BLaER1 treated with 17β-estradiol and CSF1 and Interleukin-3, amounts not matched to agents 10 nM and 100 nM (cell line): ENCODE measurements around the gene TRIM67.

Source experiments
- H3K27ac ChIP-seq, 11 experiments: shearing (Covaris generic); formaldehyde crosslinking; 2 replicates each; pipeline ENCODE4 v1.8.1; 2022
- H3K27me3 ChIP-seq, 11 experiments: shearing (Covaris generic); formaldehyde crosslinking; 2 replicates each; pipeline ENCODE4 v1.8.1; 2022
- H3K36me3 ChIP-seq, 11 experiments: shearing (Covaris generic); formaldehyde crosslinking; 2 replicates each; pipeline ENCODE4 v1.8.1; 2022
- H3K4me1 ChIP-seq, 10 experiments: shearing (Covaris generic); formaldehyde crosslinking; 2 replicates each; pipeline ENCODE4 v1.8.1; 2022
- H3K4me2 ChIP-seq, 11 experiments: shearing (Covaris generic); formaldehyde crosslinking; 2 replicates each; pipeline ENCODE4 v1.8.1; 2022
- H3K4me3 ChIP-seq, 10 experiments: shearing (Covaris generic); formaldehyde crosslinking; 2 replicates each; pipeline ENCODE4 v1.8.1; 2022
- H3K9ac ChIP-seq, 11 experiments: shearing (Covaris generic); formaldehyde crosslinking; 2 replicates each; pipeline ENCODE4 v1.8.1; 2022
- H3K9me3 ChIP-seq, 11 experiments: shearing (Covaris generic); formaldehyde crosslinking; replicated peaks in 1 of 11; 2 replicates each; pipeline ENCODE4 v1.8.1; 2022
- H4K20me1 ChIP-seq, 11 experiments: shearing (Covaris generic); formaldehyde crosslinking; 2 replicates each; pipeline ENCODE4 v1.8.1; 2022
- Cebpa-rat ChIP-seq, 11 experiments: shearing (Covaris generic); IDR thresholded peaks; 2 replicates each; pipeline ENCODE4 v1.8.1; 2022

The TRIM67 gene

DNA sequence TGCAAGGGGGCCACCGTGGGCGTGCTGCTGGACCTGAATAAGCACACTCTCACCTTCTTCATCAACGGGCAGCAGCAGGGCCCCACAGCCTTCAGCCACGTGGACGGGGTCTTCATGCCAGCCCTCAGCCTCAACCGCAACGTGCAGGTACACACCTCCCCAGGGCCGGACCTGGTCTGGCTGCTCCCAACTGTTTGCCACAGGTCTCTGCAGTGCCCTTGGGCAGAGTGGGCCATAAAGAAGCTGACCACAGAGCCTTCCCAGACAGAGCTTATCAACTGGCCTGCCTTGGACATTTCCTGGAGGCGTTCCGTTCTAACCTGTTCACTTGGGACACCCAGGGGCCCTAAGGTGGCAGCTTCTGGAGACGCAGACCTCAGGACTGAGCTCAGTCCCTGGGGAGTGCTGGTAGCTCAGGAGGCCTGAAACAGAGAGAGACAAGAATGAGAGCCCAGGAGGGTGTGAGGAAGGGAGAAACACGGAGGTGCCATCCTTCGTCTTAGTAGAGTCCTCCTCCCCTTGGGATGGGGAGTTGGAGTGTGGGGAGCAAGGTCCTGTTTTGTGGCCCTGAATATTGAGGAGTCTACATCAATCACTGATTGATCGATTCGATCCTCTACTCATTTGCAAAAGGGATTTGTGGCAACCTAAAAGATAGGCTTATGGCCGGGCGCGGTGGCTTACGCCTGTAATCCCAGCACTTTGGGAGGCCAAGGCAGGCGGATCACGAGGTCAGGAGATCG lies 52.1 kb downstream of the TRIM67 start:
- Histone ChIP-seq H3K27ac (peak overlapping the region in 1 of 11 experiments; percentile 34; a peak in 1 of 22 replicates), H3K4me2 (peak overlapping the region in 7 of 11 experiments; percentile 17 to 88 (median 80); a peak in 11 of 22 replicates), H3K9ac (no peak overlapping the region), H3K36me3 (no peaks in the 10 kb centered on the region), H3K9me3 (no peaks in the 10 kb centered on the region), H3K27me3 (peaks cover 0 to 10% (median 0%) of the 10 kb centered on the region in 11 experiments; a peak in 1 of 22 replicates), H3K4me3 (no peak overlapping the region), H4K20me1 (no peaks in the 10 kb centered on the region), H3K4me1 (peaks cover 12 to 70% (median 45%) of the 10 kb centered on the region in 10 experiments)
- no peak for TF ChIP-seq Cebpa-rat (IDR thresholded peaks at IDR 0.05)

DNA sequence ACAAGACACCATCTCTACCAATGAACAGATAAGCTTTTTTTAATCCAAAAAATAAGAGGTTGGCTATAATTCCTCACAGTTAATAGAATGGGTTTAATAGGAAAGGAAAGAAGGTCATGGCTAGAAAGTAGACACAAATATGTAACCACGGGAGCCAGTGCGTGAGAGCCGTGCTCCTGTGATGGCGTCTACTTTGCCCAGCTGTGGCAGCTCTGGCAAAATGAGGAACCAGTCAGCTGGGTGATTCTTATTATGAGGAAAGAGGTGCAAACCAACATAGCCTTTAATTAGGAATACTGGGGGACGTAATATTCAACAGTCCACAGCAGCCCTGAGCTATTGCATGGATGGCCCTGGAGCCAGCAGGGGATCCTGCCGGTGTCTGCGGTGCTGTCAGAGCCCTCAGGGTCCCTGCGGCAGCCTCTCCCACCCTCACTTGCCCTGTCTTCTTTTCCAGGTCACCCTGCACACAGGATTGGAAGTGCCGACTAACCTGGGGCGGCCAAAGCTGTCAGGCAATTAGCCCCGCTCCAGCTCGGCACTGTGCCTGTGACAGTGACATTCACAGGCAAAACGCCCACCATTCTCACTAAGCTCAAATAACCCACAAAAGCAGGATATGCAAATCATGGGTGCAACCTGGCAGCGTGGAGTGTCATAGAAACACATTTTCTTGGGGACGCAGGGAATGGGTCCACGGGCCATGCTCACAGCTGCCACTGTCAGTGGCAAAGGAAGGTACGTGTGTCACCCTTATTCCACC lies 53.2 kb downstream of the TRIM67 start:
- Histone ChIP-seq H3K36me3 (no peaks in the 10 kb centered on the region), H3K27ac (peak overlapping the region in 2 of 11 experiments; percentile 27 to 38; a peak in 3 of 22 replicates), H4K20me1 (no peaks in the 10 kb centered on the region), H3K9me3 (no peaks in the 10 kb centered on the region), H3K4me3 (no peak overlapping the region; a peak in 2 of 20 replicates), H3K4me1 (peaks cover 12 to 65% (median 45%) of the 10 kb centered on the region in 10 experiments), H3K9ac (no peak overlapping the region; a peak in 1 of 22 replicates), H3K4me2 (peak overlapping the region; percentile 56 to 88 (median 80)), H3K27me3 (peaks cover 0 to 10% (median 0%) of the 10 kb centered on the region in 11 experiments; a peak in 1 of 22 replicates)
- no peak for TF ChIP-seq Cebpa-rat (IDR thresholded peaks at IDR 0.05)

DNA sequence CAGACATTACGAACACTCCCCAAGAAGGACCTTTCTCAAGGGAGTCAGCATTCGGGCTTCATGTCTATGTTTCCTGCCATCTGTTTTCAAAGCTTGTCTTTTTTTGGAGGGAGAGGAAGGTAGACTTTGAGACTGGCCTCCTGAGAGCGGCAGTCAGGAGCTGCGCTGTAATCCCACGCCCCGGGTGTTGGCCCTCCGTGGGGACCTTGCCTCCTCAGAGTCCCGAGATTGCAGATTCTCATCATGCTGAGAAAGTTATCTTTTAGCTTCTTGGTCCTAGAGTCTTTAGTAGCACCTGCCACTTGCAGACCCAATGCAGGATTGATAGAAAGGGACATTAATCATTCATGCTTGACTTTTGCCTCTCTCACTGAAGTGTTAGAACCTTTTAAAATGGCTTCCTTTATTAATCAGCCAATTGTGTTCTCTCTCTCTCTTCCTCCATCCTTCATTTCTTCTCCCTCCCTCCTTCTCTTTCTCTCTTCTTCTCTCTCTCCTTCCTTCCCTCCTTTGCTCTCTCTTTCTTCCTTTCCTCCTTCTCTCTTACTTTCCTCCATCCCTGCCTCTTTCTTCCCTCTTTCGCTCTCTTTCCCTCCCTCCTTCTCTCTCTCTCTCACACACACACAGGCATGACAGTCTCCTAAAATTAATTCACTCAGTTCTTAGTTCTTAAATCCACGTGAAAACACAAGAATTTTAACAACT lies 54.0 kb downstream of the TRIM67 start:
- TF ChIP-seq Cebpa-rat (IDR thresholded peaks at IDR 0.05), result no peak
- Histone ChIP-seq H3K27me3 (peaks cover 0 to 10% (median 0%) of the 10 kb centered on the region in 11 experiments; a peak in 1 of 22 replicates), H3K36me3 (no peaks in the 10 kb centered on the region; a peak in 1 of 22 replicates), H3K9ac (no peak overlapping the region), H3K4me1 (peaks cover 12 to 58% (median 45%) of the 10 kb centered on the region in 10 experiments), H4K20me1 (no peaks in the 10 kb centered on the region), H3K27ac (peak overlapping the region in 2 of 11 experiments; percentile 27 to 38; a peak in 3 of 22 replicates), H3K9me3 (no peaks in the 10 kb centered on the region), H3K4me2 (peak overlapping the region; percentile 56 to 88 (median 80)), H3K4me3 (no peak overlapping the region; a peak in 1 of 20 replicates)

DNA sequence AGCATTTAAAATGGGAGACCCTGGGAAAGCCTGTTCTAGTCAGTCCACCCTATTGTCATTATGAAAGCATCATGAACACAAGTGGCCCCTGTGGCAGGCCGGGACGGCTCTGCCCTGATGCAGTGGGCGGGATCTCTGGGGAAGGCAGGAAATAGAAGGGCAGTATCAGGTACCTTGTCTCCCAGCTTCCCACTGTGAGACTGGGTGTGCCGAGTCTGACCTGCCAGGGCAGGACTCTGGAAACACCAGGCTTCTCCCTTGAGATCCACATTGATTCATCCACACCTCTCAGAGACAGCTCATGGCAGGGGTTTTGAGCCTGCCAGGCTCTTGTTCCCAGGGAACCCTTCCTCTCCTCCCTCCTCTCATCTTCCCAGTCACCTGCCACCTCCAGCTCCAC lies 54.6 kb downstream of the TRIM67 start:
- peaks cover 12 to 52% (median 41%) of the 10 kb centered on the region in 10 experiments for H3K4me1 ChIP-seq
- peak overlapping the region in 4 of 11 experiments; percentile 77 to 88 (median 82); a peak in 2 of 22 replicates for H3K4me2 ChIP-seq
- no peak overlapping the region for H3K27ac ChIP-seq
- H4K20me1 ChIP-seq, result no peaks in the 10 kb centered on the region
- H3K36me3 ChIP-seq, result peaks cover 0 to 4% (median 0%) of the 10 kb centered on the region in 11 experiments; a peak in 3 of 22 replicates
- TF ChIP-seq Cebpa-rat (IDR thresholded peaks at IDR 0.05), result no peak
- H3K9me3 ChIP-seq, result no peaks in the 10 kb centered on the region
- no peak overlapping the region for H3K9ac ChIP-seq
- no peak overlapping the region for H3K4me3 ChIP-seq
- H3K27me3 ChIP-seq, result peaks cover 0 to 10% (median 0%) of the 10 kb centered on the region in 11 experiments; a peak in 1 of 22 replicates

DNA sequence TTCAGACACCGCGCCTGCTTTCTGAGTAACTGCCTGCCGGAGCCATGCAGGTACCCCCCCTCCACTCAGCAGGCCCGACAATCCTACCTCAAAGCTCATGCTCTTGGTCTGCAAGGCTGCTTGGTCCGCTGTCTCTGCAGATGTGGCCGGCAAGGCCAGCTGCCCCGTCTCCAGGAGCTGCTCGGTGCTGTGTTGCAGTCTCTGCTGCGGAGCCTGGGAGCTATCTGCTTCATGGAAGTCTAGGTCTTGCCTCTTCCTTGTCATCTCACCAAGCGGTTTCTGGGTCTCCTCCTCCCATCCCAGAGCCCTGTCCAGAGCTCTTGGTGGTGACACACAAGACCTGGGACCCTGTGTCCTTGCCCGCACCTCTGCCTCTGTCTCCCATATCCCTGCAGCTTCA lies 55.2 kb downstream of the TRIM67 start:
- Histone ChIP-seq H3K9me3 (no peaks in the 10 kb centered on the region), H4K20me1 (no peaks in the 10 kb centered on the region), H3K9ac (no peak overlapping the region), H3K4me2 (no peak overlapping the region), H3K27me3 (peaks cover 0 to 10% (median 0%) of the 10 kb centered on the region in 11 experiments; a peak in 1 of 22 replicates), H3K4me3 (no peak overlapping the region), H3K36me3 (peaks cover 0 to 10% (median 4%) of the 10 kb centered on the region in 11 experiments; a peak in 12 of 22 replicates), H3K4me1 (peaks cover 12 to 47% (median 36%) of the 10 kb centered on the region in 10 experiments), H3K27ac (no peak overlapping the region)
- no peak for TF ChIP-seq Cebpa-rat (IDR thresholded peaks at IDR 0.05)

DNA sequence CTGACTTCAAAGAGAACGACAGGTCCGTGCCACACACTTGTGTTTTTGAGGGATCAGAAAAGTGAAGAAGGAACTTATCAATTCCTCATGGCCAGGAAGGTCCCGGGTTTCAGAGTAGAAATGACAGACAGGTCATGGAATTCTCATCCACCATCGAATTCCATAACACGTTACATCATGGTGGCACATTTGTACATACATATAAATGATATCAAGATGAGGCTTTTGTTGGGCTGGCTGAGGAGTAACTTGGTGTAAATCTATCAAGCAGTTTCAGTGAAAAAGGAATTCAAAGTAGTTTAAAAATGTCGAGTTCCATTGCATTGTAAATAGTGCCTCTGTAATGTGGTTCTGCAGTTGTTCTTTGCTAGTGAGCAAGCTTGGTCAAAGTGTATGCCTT lies 56.2 kb downstream of the TRIM67 start:
- Histone ChIP-seq H3K4me2 (no peak overlapping the region), H3K27me3 (peaks cover 0 to 10% (median 0%) of the 10 kb centered on the region in 11 experiments; a peak in 1 of 22 replicates), H3K27ac (no peak overlapping the region), H3K36me3 (peaks cover 8 to 20% (median 14%) of the 10 kb centered on the region in 11 experiments), H4K20me1 (no peaks in the 10 kb centered on the region), H3K4me3 (no peak overlapping the region), H3K4me1 (peaks cover 11 to 36% (median 26%) of the 10 kb centered on the region in 10 experiments), H3K9me3 (no peaks in the 10 kb centered on the region), H3K9ac (no peak overlapping the region)
- TF ChIP-seq Cebpa-rat (IDR thresholded peaks at IDR 0.05), result no peak

DNA sequence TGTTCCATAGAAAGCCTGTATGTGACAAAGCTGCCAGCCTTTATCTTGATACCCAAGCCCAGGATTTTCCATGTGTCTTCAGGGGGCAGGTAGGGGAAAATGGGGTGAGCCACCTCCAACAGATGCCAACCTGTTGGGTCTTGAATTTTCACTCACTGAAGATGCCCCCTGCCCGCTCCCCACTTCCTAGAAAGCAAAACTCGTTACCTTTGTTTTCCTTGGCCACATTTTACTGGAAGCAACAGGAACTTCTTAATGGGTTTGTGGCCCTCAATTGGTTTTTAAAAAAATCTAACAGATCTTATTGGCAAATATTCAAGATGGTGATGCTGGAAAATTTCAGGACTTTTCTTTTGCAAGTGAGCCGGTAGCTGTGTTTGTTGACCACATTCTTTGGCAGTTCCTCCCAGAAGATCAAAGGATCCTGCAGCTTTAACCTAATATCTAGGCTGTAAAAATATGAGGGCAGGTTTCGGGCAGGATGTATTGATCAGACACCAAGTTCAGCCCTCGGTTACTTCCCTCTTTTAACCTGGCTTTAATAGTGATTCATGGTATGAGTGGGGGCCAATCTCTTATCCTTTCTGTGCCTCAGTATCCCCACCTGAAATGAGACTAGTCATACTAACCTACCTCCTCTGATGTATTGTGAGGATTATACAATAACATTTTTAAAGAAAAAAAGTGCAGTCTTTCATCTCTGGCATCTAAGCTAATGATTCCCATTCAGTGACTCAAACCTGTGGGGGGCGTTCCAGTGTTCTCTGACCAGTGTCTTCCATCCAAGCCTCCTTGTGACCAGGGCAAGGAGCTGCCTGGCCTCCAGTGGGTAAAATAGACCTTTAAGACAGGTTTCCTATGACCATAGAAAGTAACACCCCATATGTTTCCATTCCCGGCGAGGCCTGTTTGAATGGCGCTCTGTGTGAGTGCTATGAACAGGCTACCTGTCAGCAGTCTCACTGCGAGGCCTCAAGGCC lies 57.9 kb downstream of the TRIM67 start:
- no peak overlapping the region for H3K27ac ChIP-seq
- H3K4me3 ChIP-seq, result no peak overlapping the region
- no peaks in the 10 kb centered on the region for H3K9me3 ChIP-seq
- H4K20me1 ChIP-seq, result no peaks in the 10 kb centered on the region
- no peak for TF ChIP-seq Cebpa-rat (IDR thresholded peaks at IDR 0.05)
- peaks cover 11 to 21% (median 15%) of the 10 kb centered on the region in 10 experiments for H3K4me1 ChIP-seq
- peaks cover 25 to 36% (median 30%) of the 10 kb centered on the region in 11 experiments for H3K36me3 ChIP-seq
- no peak overlapping the region for H3K9ac ChIP-seq
- no peak overlapping the region for H3K4me2 ChIP-seq
- H3K27me3 ChIP-seq, result peaks cover 0 to 10% (median 0%) of the 10 kb centered on the region in 11 experiments; a peak in 1 of 22 replicates
